Thoracic aorta (tissue), 2 donors: ENCODE measurements around the gene GLYATL1. TPM values are rescaled to one million over a fixed set of nuclear protein-coding genes. Genes with fewer than 3 reads are reported as not detected.
"Not testable (repeated sequence)": the region's sequence is repeated elsewhere in the genome, so short reads cannot be mapped to it uniquely, and the experiment has no call there.

Experiments
- ATAC-seq: fragments of 150-250 bp; one replicate; pipeline ENCODE4 v1.8.0; 2017; ENCODE audit warnings: low read depth; ENCODE audit not compliant: insufficient number of reproducible peaks, low FRiP score
- DNase-seq: peaks from one replicate; pipeline ENCODE4 v3.0.0-alpha.2; 2020; ENCODE audit warnings: low spot score
- H3K27ac ChIP-seq, 2 donors: fragments of 200-600 bp; sonication (generic); 1 replicate in 1 of 2; 2 replicates in 1 of 2; pipeline ENCODE4 v1.5.1; 2016; ENCODE audit warnings: mild to moderate bottlenecking in 2 of 2, moderate library complexity in 2 of 2
- H3K27me3 ChIP-seq: fragments of 200-600 bp; sonication (generic); replicated peaks from 2 replicates; pipeline ENCODE4 v1.6.0; 2016; ENCODE audit warnings: mild to moderate bottlenecking; ENCODE audit not compliant: insufficient read depth
- H3K36me3 ChIP-seq: fragments of 200-600 bp; sonication (generic); one replicate; pipeline ENCODE4 v1.5.1; 2016
- H3K4me1 ChIP-seq, 2 donors: fragments of 200-600 bp; sonication (generic); 1 replicate in 1 of 2; 2 replicates in 1 of 2; pipeline versions ENCODE4 v1.5.1 to v1.6.0; 2016; ENCODE audit warnings: low read depth in 2 of 2, mild to moderate bottlenecking in 1 of 2; ENCODE audit not compliant: control insufficient read depth in 1 of 2
- H3K4me3 ChIP-seq: fragments of 200-600 bp; sonication (generic); 2 replicates; pipeline ENCODE4 v1.5.1; 2016; ENCODE audit warnings: mild to moderate bottlenecking
- H3K9me3 ChIP-seq: fragments of 200-600 bp; sonication (generic); 2 replicates; pipeline ENCODE4 v1.5.1; 2016
- total RNA-seq, 2 donors: library from RNA; depleted of rRNA; stranded (reverse); fragments of >200 nt; gene quantifications; one replicate each; pipeline versions ENCODE4 v1.1.0 to v1.2.3, GENCODE V29; 2016
- TF ChIP-seq, protein P1 (sequence below): fragments of 200-600 bp; sonication (generic); IDR thresholded peaks from one replicate; pipeline ENCODE4 v1.5.1; 2019; ENCODE audit warnings: antibody characterized with exemption

The GLYATL1 gene
- total RNA-seq, 2 donors from 2014 or later = not detected

DNA sequence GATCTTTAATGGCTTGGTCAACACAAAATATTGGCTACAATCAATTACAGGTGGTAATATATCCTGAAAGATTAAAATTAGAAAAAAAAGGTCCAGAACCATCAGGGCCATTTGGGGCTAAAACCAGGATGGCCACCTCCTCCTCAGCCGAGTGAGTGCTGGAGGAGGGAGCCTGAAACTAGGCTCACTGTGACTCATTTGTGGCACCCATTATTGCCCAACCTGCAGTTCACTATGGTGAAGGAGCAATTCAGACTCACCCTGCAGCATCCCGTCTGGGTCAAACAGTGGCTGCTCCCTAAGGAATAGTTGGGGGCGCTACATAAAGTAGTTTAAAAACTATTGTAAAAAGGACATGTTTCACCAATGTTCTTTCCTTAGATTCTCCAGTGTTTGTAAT, 60.7 kb downstream of the GLYATL1 start:
- TF ChIP-seq, protein P1, sequence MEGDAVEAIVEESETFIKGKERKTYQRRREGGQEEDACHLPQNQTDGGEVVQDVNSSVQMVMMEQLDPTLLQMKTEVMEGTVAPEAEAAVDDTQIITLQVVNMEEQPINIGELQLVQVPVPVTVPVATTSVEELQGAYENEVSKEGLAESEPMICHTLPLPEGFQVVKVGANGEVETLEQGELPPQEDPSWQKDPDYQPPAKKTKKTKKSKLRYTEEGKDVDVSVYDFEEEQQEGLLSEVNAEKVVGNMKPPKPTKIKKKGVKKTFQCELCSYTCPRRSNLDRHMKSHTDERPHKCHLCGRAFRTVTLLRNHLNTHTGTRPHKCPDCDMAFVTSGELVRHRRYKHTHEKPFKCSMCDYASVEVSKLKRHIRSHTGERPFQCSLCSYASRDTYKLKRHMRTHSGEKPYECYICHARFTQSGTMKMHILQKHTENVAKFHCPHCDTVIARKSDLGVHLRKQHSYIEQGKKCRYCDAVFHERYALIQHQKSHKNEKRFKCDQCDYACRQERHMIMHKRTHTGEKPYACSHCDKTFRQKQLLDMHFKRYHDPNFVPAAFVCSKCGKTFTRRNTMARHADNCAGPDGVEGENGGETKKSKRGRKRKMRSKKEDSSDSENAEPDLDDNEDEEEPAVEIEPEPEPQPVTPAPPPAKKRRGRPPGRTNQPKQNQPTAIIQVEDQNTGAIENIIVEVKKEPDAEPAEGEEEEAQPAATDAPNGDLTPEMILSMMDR = no peak
- Histone ChIP-seq H3K27me3 (no peaks in the 10 kb centered on the region), H3K4me1 (no peaks in the 10 kb centered on the region), H3K36me3 (no peaks in the 10 kb centered on the region), H3K9me3 (no peaks in the 10 kb centered on the region), H3K27ac (no peak overlapping the region), H3K4me3 (no peak overlapping the region)
- DNase-seq (no peak), ATAC-seq (no peak)

DNA sequence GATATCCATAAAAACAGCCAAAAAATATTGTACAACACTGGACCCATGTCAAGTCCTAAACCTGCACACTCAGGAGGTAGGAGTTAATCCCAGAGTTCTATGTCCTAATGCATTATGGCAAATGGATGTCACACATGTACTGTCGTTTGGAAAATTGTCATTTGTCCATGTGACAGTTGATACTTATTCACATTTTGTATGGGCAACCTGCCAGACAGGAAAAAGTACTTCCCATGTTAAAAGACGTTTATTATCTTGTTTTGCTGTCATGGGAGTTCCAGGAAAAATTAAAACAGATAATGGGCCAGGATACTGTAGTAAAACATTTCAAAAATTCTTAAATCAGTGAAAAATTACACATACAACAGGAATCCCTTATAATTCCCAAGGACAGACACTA, 62.7 kb downstream of the GLYATL1 start:
- H3K4me1 ChIP-seq, H3K27ac ChIP-seq, H3K4me3 ChIP-seq, H3K36me3 ChIP-seq, DNase-seq, H3K9me3 ChIP-seq, ATAC-seq, H3K27me3 ChIP-seq: not testable (repeated sequence)

Other genes starting within 250 kb of the GLYATL1 start
- gene GLYAT, start 207.5 kb upstream of the GLYATL1 start, total RNA-seq = not detected
- gene GLYATL2, start 94.8 kb upstream of the GLYATL1 start, total RNA-seq = not detected
- not detected for gene GLYATL1B, start 146.8 kb downstream of the GLYATL1 start, total RNA-seq
- 1 to 10 TPM in 1 of 2 donors, not detected in 1; 2.1 TPM for gene FAM111B, start 167.7 kb downstream of the GLYATL1 start, total RNA-seq
- gene FAM111A, start 203.4 kb downstream of the GLYATL1 start, total RNA-seq = 10 to 100 TPM; 23.6 to 35.6 TPM
- gene DTX4, start 232.6 kb downstream of the GLYATL1 start, total RNA-seq = 1 to 10 TPM; 4.7 to 8.8 TPM